GM19025 (cell line): ENCODE measurements around the gene UBE2I.
"Not testable (repeated sequence)": the region's sequence is repeated elsewhere in the genome, so short reads cannot be mapped to it uniquely, and the experiment has no call there.

ENCODE experiments used
- ATAC-seq: cut with Tn5 transposase; IDR thresholded peaks from one replicate; pipeline ENCODE4 v1.9.1; 2021; ENCODE audit warnings: mild to moderate bottlenecking, low read depth, moderate library complexity; ENCODE audit not compliant: unreplicated experiment

Gene UBE2I

GRCh38 chr16:1308977-1309885 is at the start of gene UBE2I:
Gene UBE2I (plus strand): TSS chr16:1309636. CDS start chr16:1314031, 4,395 bp downstream.
- ATAC-seq = peak; percentile 49

GRCh38 chr16:1259760-1260068 is 49.7 kb upstream of the UBE2I start:
- ATAC-seq = no peak

- ATAC-seq = no peak
Measured at GRCh38 chr16:1260101-1260680, 49.2 kb upstream of the UBE2I start.

- ATAC-seq = no peak
Measured at GRCh38 chr16:1261131-1261892, 48.1 kb upstream of the UBE2I start.

GRCh38 chr16:1262210-1262845 is 47.1 kb upstream of the UBE2I start:
- ATAC-seq = no peak

GRCh38 chr16:1262846-1263221 is 46.6 kb upstream of the UBE2I start:
- ATAC-seq = no peak

- ATAC-seq = no peak
Measured at GRCh38 chr16:1263591-1264344, 45.7 kb upstream of the UBE2I start.

DNA sequence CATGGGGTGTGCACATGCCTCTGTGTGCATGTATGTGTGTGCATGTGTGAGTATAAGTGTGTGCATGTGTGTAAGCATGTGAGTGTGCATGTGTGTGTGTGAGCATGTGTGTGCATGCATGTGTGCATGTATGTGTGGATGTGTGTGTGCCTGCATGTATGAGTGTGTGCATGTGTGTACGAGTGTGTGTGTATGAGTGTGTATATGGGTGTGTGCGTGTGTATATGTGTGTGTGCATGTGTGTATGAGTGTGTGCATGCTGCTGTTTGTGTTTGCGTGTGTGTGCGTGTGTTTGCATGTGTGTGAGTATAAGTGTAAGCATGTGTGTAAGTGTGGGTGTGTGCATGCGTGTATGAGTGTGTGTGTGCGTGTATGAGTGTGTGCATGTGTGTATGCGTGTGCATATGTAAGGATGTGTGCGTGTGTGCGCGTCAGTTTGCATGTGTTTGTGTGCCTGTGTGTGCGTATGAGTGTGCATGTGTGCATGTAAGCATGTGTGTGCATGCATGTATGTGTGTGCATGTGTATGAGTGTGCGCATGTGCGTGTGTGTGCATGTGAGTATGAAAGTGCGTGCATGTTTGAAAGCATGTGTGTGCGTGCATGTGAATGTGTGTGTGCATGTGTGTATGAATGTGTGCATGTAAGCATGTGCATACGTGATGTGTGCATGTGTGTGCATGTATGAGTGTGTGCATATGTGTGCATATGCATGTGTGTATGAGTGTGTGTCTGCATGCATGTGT is 44.9 kb upstream of the UBE2I start:
- ATAC-seq = no peak

DNA sequence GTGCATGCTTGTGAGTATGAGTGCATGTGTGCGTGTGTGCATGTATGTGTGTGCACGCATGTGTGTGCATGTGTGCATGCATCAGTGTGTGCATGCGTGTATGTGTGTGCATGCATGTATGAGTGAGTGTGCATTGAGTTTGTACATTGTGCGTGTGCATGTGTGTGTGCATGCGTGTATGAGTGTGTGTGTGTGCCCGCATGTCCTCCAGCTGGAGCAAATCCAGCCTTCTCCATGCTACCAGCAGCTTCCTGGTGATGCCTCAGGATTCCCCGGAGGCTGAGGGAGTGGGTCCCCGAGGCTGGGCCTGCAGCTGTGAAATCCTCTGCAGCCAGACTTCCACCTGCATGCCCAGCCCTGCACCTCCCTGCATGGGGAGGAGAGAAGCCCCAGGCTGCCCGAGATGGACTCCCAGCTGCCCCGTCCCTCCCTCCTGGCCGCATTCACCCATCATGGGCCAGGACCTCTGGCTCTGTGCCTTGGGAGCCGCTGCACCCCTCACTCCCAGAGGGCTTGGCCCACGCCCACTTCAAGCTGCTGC is 44.3 kb upstream of the UBE2I start:
- no peak for ATAC-seq

GRCh38 chr16:1265826-1266225 is 43.6 kb upstream of the UBE2I start:
- no peak for ATAC-seq

- not testable (repeated sequence) for ATAC-seq
Measured at GRCh38 chr16:1269418-1269817, 40.0 kb upstream of the UBE2I start.

GRCh38 chr16:1271380-1271723 is 38.1 kb upstream of the UBE2I start:
- no peak for ATAC-seq

DNA sequence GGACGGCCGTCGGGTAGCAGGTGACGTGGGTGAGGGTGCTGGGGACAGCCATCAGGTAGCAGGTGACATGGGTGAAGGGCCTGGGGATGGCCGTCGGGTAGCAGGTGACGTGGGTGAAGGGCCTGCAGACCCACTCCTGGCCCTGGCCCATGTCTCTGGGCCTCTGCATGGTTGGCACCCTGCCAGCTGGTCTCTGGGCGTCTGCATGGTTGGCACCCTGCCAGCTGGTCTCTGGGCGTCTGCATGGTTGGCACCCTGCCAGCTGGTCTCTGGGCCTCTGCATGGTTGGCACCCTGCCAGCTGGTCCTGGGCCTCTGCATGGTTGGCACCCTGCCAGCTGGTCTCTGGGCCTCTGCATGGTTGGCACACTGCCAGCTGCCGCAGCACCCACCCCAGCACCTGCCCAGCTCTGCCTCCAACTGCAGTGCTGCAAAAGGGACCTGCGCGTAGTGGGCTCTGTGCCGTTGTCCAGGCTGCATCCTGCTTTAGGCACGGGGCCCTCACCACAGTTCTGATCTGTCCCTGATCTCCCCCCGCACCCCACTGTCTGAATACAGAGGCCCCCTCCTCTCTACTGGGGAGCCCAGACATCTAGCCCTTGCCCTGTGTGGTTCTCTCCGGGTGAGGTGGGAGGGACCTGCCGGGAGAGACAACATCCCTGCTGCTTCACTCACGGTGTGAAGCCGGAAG is 37.6 kb upstream of the UBE2I start:
- not testable (repeated sequence) for ATAC-seq

- no peak for ATAC-seq
Measured at GRCh38 chr16:1272453-1273198, 36.8 kb upstream of the UBE2I start.

- ATAC-seq = no peak
Measured at GRCh38 chr16:1273816-1274215, 35.6 kb upstream of the UBE2I start.

DNA sequence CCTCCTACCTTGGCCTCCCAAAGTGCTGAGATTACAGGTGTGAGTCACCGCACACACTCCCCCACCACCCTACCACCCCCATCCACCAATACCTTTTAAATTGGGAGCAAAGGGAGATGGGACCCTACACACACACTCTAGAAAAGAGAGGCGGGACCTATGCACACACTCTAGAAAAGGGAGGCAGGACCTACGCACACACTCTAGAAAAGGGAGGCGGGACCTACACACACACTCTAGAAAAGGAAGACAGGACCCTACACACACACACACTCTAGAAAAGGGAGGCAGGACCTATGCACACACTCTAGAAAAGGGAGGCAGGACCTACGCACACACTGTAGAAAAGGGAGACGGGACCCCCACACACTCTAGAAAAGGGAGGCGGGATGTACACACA is 34.7 kb upstream of the UBE2I start:
- no peak for ATAC-seq

GRCh38 chr16:1275791-1276579 is 33.5 kb upstream of the UBE2I start:
- no peak for ATAC-seq

- ATAC-seq = no peak
Measured at GRCh38 chr16:1276580-1276878, 32.9 kb upstream of the UBE2I start.
